GM12878 (cell line): ENCODE results near the gene ITGA5. TPM values are rescaled to one million over a fixed set of nuclear protein-coding genes. Genes with fewer than 3 reads are reported as not detected.

Experiments used
- ATAC-seq: fragments of 200-7000 bp; cut with Tn5 transposase; 3 replicates; pipeline ENCODE4 v1.9.1; 2020; ENCODE audit warnings: mild to moderate bottlenecking, moderate library complexity
- BruUV-seq: library from RNA; stranded (reverse); fragments of 400-500 nt; replicated peaks from 2 replicates; lab custom pipeline; 2021; lab: Mats Ljungman, UMichigan
- CTCF ChIA-PET: fragments of 300-600 bp; sonication (Branson Sonifier 250); formaldehyde crosslinking; extraction: SDS; loops from one replicate; lab custom pipeline; 2021; ENCODE audit warnings: inconsistent platforms; lab: Yijun Ruan, JAX
- POLR2A ChIA-PET: fragments of 350-600 bp; formaldehyde crosslinking; extraction: SDS; loops from one replicate; lab custom pipeline; 2021; ENCODE audit warnings: inconsistent platforms; lab: Charles Lee
- RAD21 ChIA-PET: fragments of 300-600 bp; sonication (Branson Sonifier 250); formaldehyde crosslinking; loops from one replicate; lab custom pipeline; 2023; ENCODE audit warnings: antibody characterized with exemption; ENCODE audit not compliant: unreplicated experiment; lab: Charles Lee
- SMC1A ChIA-PET: fragments of 300-600 bp; sonication (Branson Sonifier 250); formaldehyde crosslinking; loops from one replicate; lab custom pipeline; 2023; ENCODE audit not compliant: unreplicated experiment, uncharacterized antibody; lab: Charles Lee
- DNase-seq: peaks from one replicate; pipeline ENCODE4 v3.0.0-alpha.2; 2011; ENCODE audit warnings: low read depth, low spot score
- FAIRE-seq: peaks from 3 replicates; lab custom pipeline; 2011; peaks lifted over from hg19 to GRCh38; lab: Jason Lieb, UNC
- H2AFZ ChIP-seq: 2 replicates; pipeline ENCODE4 v1.6.0; 2011; ENCODE audit warnings: low read depth, low read length, control low read depth; ENCODE audit not compliant: control insufficient read depth
- H3K27ac ChIP-seq: 2 replicates; pipeline ENCODE4 v1.5.1; 2011; ENCODE audit warnings: control low read depth; ENCODE audit not compliant: control insufficient read depth, insufficient read depth
- H3K27me3 ChIP-seq, 2 experiments: replicated peaks in 1 of 2; 2 replicates each; pipeline versions ENCODE4 v1.6.0 to v1.6.1; 2011; ENCODE audit warnings: low read length in 1 of 2; ENCODE audit not compliant: control insufficient read depth in 2 of 2, insufficient read depth in 2 of 2
- H3K36me3 ChIP-seq, 2 experiments: 2 replicates each; pipeline ENCODE4 v1.5.1; 2011; ENCODE audit warnings: low read length in 1 of 2; ENCODE audit not compliant: control insufficient read depth in 2 of 2, insufficient read depth in 2 of 2
- H3K4me1 ChIP-seq: 2 replicates; pipeline ENCODE4 v1.6.1; 2011; ENCODE audit warnings: mild to moderate bottlenecking, low read length, moderate library complexity, mixed read lengths; ENCODE audit not compliant: control insufficient read depth, insufficient read depth
- H3K4me2 ChIP-seq: 2 replicates; pipeline ENCODE4 v1.6.0; 2011; ENCODE audit warnings: control low read depth; ENCODE audit not compliant: control insufficient read depth, insufficient read depth
- H3K4me3 ChIP-seq: fragments of 200-600 bp; sonication (generic); 2 replicates; pipeline ENCODE4 v1.5.1; 2016
- H3K79me2 ChIP-seq: 2 replicates; pipeline ENCODE4 v1.6.0; 2011; ENCODE audit warnings: low read length; ENCODE audit not compliant: control insufficient read depth, insufficient read depth
- H3K9ac ChIP-seq: 2 replicates; pipeline ENCODE4 v1.8.0; 2011; ENCODE audit warnings: low read length, control low read depth, mixed read lengths; ENCODE audit not compliant: control insufficient read depth, insufficient read depth
- H3K9me3 ChIP-seq: replicated peaks from 3 replicates; pipeline ENCODE4 v1.5.1; 2011; ENCODE audit warnings: mild to moderate bottlenecking, low read length; ENCODE audit not compliant: control insufficient read depth, insufficient read depth
- H4K20me1 ChIP-seq: 2 replicates; pipeline ENCODE4 v1.6.0; 2011; ENCODE audit not compliant: control insufficient read depth, insufficient read depth
- HCFC1 ChIP-seq: fragments of 150-350 bp; IDR thresholded peaks from 2 replicates; pipeline ENCODE4 v1.6.1; 2014; ENCODE audit warnings: low read length
- IKZF2 ChIP-seq, 2 experiments: fragments of 450-650 bp; IDR thresholded peaks; 2 replicates each; pipeline ENCODE4 v1.6.1; 2017; ENCODE audit warnings: mild to moderate bottlenecking in 2 of 2, moderate library complexity in 2 of 2
- MYB ChIP-seq: fragments of 150-350 bp; IDR thresholded peaks from 2 replicates; pipeline ENCODE4 v1.6.1; 2014; ENCODE audit warnings: mild to moderate bottlenecking, low read depth, low read length, borderline replicate concordance
- SREBF2 ChIP-seq: IDR thresholded peaks from 2 replicates; pipeline ENCODE4 v1.6.1; 2012; ENCODE audit warnings: mild to moderate bottlenecking, low read length
- TAF1 ChIP-seq: IDR thresholded peaks from 2 replicates; pipeline ENCODE4 v1.6.1; 2011; ENCODE audit warnings: mild to moderate bottlenecking, low read depth, low read length, borderline replicate concordance
- TCF12 ChIP-seq: IDR thresholded peaks from 2 replicates; pipeline ENCODE4 v1.6.1; 2011; ENCODE audit warnings: low read depth, mild to moderate bottlenecking, low read length
- WGBS: methylation state at CpG from one replicate; pipeline ENCODE4 v1.1.6; 2016; ENCODE audit warnings: low lambda C conversion rate; ENCODE audit not compliant: insufficient replicate concordance, insufficient coverage; ENCODE audit errors: missing lambda C conversion rate; 5-methylcytosine and 5-hydroxymethylcytosine counted together
- in situ Hi-C: fragments of 300-500 bp; cut with MboI; formaldehyde crosslinking; loops from 9 replicates; pipeline ENCODE4 v1.14.3; 2018; ENCODE audit warnings: mixed read lengths
- intact Hi-C: fragments of 100-400 bp; cut with micrococcal nuclease; formaldehyde crosslinking; loops from one replicate; pipeline ENCODE4 v1.14.2; 2022; ENCODE audit not compliant: unreplicated experiment
- polyA plus RNA-seq, 11 experiments: library from polyadenylated mRNA; depleted of rRNA in 4 of 11; unstranded in 6 of 11; stranded (reverse) in 5 of 11; fragments of >200 nt; fragmentation: Nextera tagmentation in 4 of 11; fragmentation: Illumina TruSeq in 1 of 11; extraction: Ambion mirVana in 4 of 11; extraction: Trizol in 1 of 11; gene quantifications; 1 replicate in 1 of 11; 2 replicates in 10 of 11; pipeline versions ENCODE4 v1.2.1 to v1.2.3, GENCODE V29; 2011 to 2016; ENCODE audit warnings: inconsistent platforms in 2 of 11, missing spikeins in 2 of 11, low read depth in 1 of 11
- total RNA-seq, 4 experiments: library from RNA; depleted of rRNA in 3 of 4; stranded (reverse); fragments of >200 nt in 3 of 4; fragmentation: Illumina TruSeq in 1 of 4; extraction: Trizol in 1 of 4; gene quantifications; 2 replicates each; pipeline versions ENCODE4 v1.2.1 to v1.2.3, GENCODE V29; 2013 to 2021

Gene ITGA5
- total and polyA plus RNA-seq, 10 of the 15 experiments (the other 5 are each of a cell fraction or from before 2014, with no cell fraction given), result 0.15 to 22.5 (median 0.61) TPM

GRCh38 chr12:54357506-54358190 is 61.4 kb downstream of the ITGA5 start:
- no peak overlapping the region for H2AFZ ChIP-seq
- no peaks in the 10 kb centered on the region for H3K36me3 ChIP-seq
- in situ Hi-C loops (no loop called here), intact Hi-C loops (loop anchor here (2.0 kb wide), 2 partner anchors 33 to 137 kb away; partner anchors contain the start of gene COPZ1)
- H3K4me2 ChIP-seq, result peak overlapping the region; percentile 92
- no peak for TF ChIP-seq TCF12
- no peak for TF ChIP-seq TAF1
- no peak for TF ChIP-seq MYB
- no peaks in the 10 kb centered on the region for H3K9me3 ChIP-seq
- no peaks in the 10 kb centered on the region for H3K27me3 ChIP-seq
- peak overlapping the region; percentile 84; the same call in 1 of the 2 replicates for H3K4me3 ChIP-seq
- FAIRE-seq (no peak), ATAC-seq (no peak), DNase-seq (no peak)
- CTCF ChIA-PET, result interaction anchor here (0.8 to 8.6 kb wide), 13 partner anchors 23 to 325 kb away, joined by 3 to 116 read pairs (median 13); partner anchors contain the start of gene COPZ1
- BruUV-seq, result no TSS peak
- POLR2A ChIA-PET, result interaction anchor here (0.7 to 3.8 kb wide), 7 partner anchors 22 to 110 kb away, joined by 3 to 29 read pairs (median 4); partner anchors contain the start of genes CBX5 and HNRNPA1
- peak overlapping the region; percentile 92 for H3K27ac ChIP-seq
- 17% methylated on average over 2 of the region's 2 CpGs for WGBS
- H3K9ac ChIP-seq, result peak overlapping the region; percentile 89; the same call in 1 of the 2 replicates
- SMC1A ChIA-PET, result interaction anchor here (0.7 to 2.5 kb wide), 12 partner anchors 11 to 142 kb away, joined by 3 to 10 read pairs (median 6); partner anchors contain the start of gene COPZ1
- no peaks in the 10 kb centered on the region for H4K20me1 ChIP-seq
- no peaks in the 10 kb centered on the region for H3K79me2 ChIP-seq
- RAD21 ChIA-PET, result interaction anchor here (0.7 to 2.8 kb wide), 8 partner anchors 11 to 136 kb away, joined by 3 to 22 read pairs (median 7); partner anchors contain the start of genes CBX5, COPZ1 and HNRNPA1
- H3K4me1 ChIP-seq, result peaks cover 12% of the 10 kb centered on the region; the same call in 1 of the 2 replicates

- Histone ChIP-seq H3K79me2 (no peaks in the 10 kb centered on the region), H3K4me1 (peaks cover 12% of the 10 kb centered on the region; the same call in 1 of the 2 replicates), H3K27ac (no peak overlapping the region)
- no peak for ATAC-seq
- intact Hi-C loops, result no loop called here
- in situ Hi-C loops, result no loop called here
- TF ChIP-seq IKZF2 (IDR thresholded peaks at IDR 0.05) (no peak), SREBF2 (no peak), HCFC1 (no peak)
- TF ChIP-seq, all 136 proteins: peak for 0
- Histone ChIP-seq H4K20me1 (no peaks in the 10 kb centered on the region), H3K9ac (no peak overlapping the region), H3K4me3 (no peak overlapping the region), H2AFZ (no peak overlapping the region), H3K4me2 (no peak overlapping the region), H3K27me3 (no peaks in the 10 kb centered on the region), H3K36me3 (no peaks in the 10 kb centered on the region; a peak in 1 of 4 replicates), H3K9me3 (no peaks in the 10 kb centered on the region)
- FAIRE-seq (no peak), DNase-seq (no peak)
- RAD21 ChIA-PET, result interaction anchor here (0.9 to 2.7 kb wide), 4 partner anchors 19 to 142 kb away, joined by 3 to 22 read pairs (median 3); partner anchors contain the start of gene COPZ1
- SMC1A ChIA-PET, result interaction anchor here (0.7 to 2.5 kb wide), 6 partner anchors 12 to 141 kb away, joined by 3 to 8 read pairs (median 4); no protein-coding TSS in a partner anchor
- no TSS peak for BruUV-seq
- 97% methylated on average over 4 of the region's 4 CpGs for WGBS
- POLR2A ChIA-PET, result interaction anchor here (0.5 to 3.8 kb wide), 7 partner anchors 14 to 109 kb away, joined by 3 to 29 read pairs (median 4); partner anchors contain the start of genes CBX5 and HNRNPA1
- CTCF ChIA-PET, result interaction anchor here (0.7 to 8.6 kb wide), 8 partner anchors 11 to 138 kb away, joined by 3 to 116 read pairs (median 37); partner anchors contain the start of gene COPZ1
Measured at GRCh38 chr12:54356951-54357356, 62.1 kb downstream of the ITGA5 start.
